HEK293 (cell line): Measurements from ENCODE around the gene UNC5CL.

Source experiments
- CTCF ChIA-PET: fragments of 350-600 bp; formaldehyde crosslinking; extraction: SDS; loops from one replicate; lab custom pipeline; 2021; ENCODE audit warnings: antibody characterized with exemption; lab: Yijun Ruan, JAX
- POLR2A ChIA-PET: fragments of 300-600 bp; formaldehyde crosslinking; extraction: SDS; loops from one replicate; lab custom pipeline; 2020; ENCODE audit warnings: antibody characterized with exemption, inconsistent platforms; lab: Yijun Ruan, JAX
- H3K27ac ChIP-seq: fragments of 200-500 bp; sonication (Bioruptor generic); 2 replicates; pipeline ENCODE4 v1.5.1; 2014; ENCODE audit warnings: low read depth, low read length, control low read depth, inconsistent platforms; ENCODE audit errors: extremely low read depth
- H3K36me3 ChIP-seq, 2 experiments: fragments of 200-500 bp in 1 of 2; sonication (Bioruptor generic) in 1 of 2; 1 replicate in 1 of 2; 2 replicates in 1 of 2; pipeline ENCODE4 v1.5.1; 2014 to 2017; ENCODE audit warnings: inconsistent platforms in 2 of 2, low read length in 2 of 2; ENCODE audit not compliant: control insufficient read depth in 2 of 2, insufficient read depth in 1 of 2
- H3K4me1 ChIP-seq: fragments of 200-500 bp; sonication (Bioruptor generic); 2 replicates; pipeline ENCODE4 v1.5.1; 2014; ENCODE audit warnings: mild to moderate bottlenecking, low read length, inconsistent platforms; ENCODE audit not compliant: control insufficient read depth, insufficient read depth
- H3K4me3 ChIP-seq: 2 replicates; pipeline ENCODE4 v1.5.1; 2011; ENCODE audit warnings: low read depth, mild to moderate bottlenecking, control low read depth, low read length, moderate library complexity
- H3K9me3 ChIP-seq: fragments of 200-500 bp; sonication (Bioruptor generic); 2 replicates; pipeline ENCODE4 v1.5.1; 2014; ENCODE audit warnings: low read depth, low read length, inconsistent platforms; ENCODE audit not compliant: control insufficient read depth, insufficient read depth
- GLIS2 ChIP-seq: fragments of 450-650 bp; formaldehyde crosslinking; IDR thresholded peaks from 2 replicates; pipeline ENCODE4 v1.5.1; 2016; ENCODE audit warnings: missing biosample characterization, missing genetic modification characterization
- HOXC10 ChIP-seq: sonication (generic); formaldehyde crosslinking; IDR thresholded peaks from 2 replicates; pipeline ENCODE4 v1.8.1; 2023; ENCODE audit warnings: mild to moderate bottlenecking, missing genetic modification reagents
- RBAK ChIP-seq: fragments of 450-650 bp; formaldehyde crosslinking; IDR thresholded peaks from 2 replicates; pipeline ENCODE4 v1.5.1; 2016; ENCODE audit warnings: missing biosample characterization, missing genetic modification characterization
- SCRT2 ChIP-seq: fragments of 450-650 bp; formaldehyde crosslinking; IDR thresholded peaks from 2 replicates; pipeline ENCODE4 v1.5.1; 2016; ENCODE audit warnings: missing biosample characterization, missing genetic modification characterization
- ZFP69B ChIP-seq: fragments of 450-650 bp; formaldehyde crosslinking; IDR thresholded peaks from 2 replicates; pipeline ENCODE4 v1.5.1; 2016; ENCODE audit warnings: missing biosample characterization, missing genetic modification characterization
- ZNF366 ChIP-seq: fragments of 450-650 bp; formaldehyde crosslinking; conservative IDR thresholded peaks from 2 replicates; pipeline ENCODE4 v1.5.1; 2016; ENCODE audit warnings: missing biosample characterization, missing genetic modification characterization
- ZNF391 ChIP-seq: fragments of 450-650 bp; formaldehyde crosslinking; IDR thresholded peaks from 2 replicates; pipeline ENCODE4 v1.5.1; 2016; ENCODE audit warnings: low read depth, missing biosample characterization, missing genetic modification characterization, borderline replicate concordance
- ZNF404 ChIP-seq: fragments of 450-650 bp; formaldehyde crosslinking; IDR thresholded peaks from 2 replicates; pipeline ENCODE4 v1.5.1; 2017; ENCODE audit warnings: missing biosample characterization, missing genetic modification characterization
- ZNF48 ChIP-seq: fragments of 450-650 bp; formaldehyde crosslinking; IDR thresholded peaks from 2 replicates; pipeline ENCODE4 v1.5.1; 2016; ENCODE audit warnings: missing biosample characterization, missing genetic modification characterization
- ZNF510 ChIP-seq: fragments of 450-650 bp; formaldehyde crosslinking; IDR thresholded peaks from 2 replicates; pipeline ENCODE4 v1.5.1; 2018; ENCODE audit warnings: mild to moderate bottlenecking, missing genetic modification characterization, missing biosample characterization; ENCODE audit not compliant: insufficient replicate concordance
- ZNF529 ChIP-seq: fragments of 450-650 bp; formaldehyde crosslinking; IDR thresholded peaks from 2 replicates; pipeline ENCODE4 v1.5.1; 2017; ENCODE audit warnings: missing genetic modification characterization, missing biosample characterization; ENCODE audit not compliant: insufficient replicate concordance
- ZNF549 ChIP-seq: fragments of 450-650 bp; IDR thresholded peaks from 2 replicates; pipeline ENCODE4 v1.5.1; 2018; ENCODE audit warnings: missing biosample characterization, missing genetic modification characterization, mild to moderate bottlenecking, inconsistent platforms, moderate library complexity
- ZNF561 ChIP-seq: fragments of 450-650 bp; IDR thresholded peaks from 2 replicates; pipeline ENCODE4 v1.5.1; 2018; ENCODE audit warnings: missing biosample characterization, missing genetic modification characterization, borderline replicate concordance
- ZNF626 ChIP-seq: fragments of 450-650 bp; sonication (Bioruptor Pico); formaldehyde crosslinking; IDR thresholded peaks from 2 replicates; pipeline ENCODE4 v1.5.1; 2018; ENCODE audit warnings: missing biosample characterization, missing genetic modification characterization, inconsistent platforms
- ZNF654 ChIP-seq: fragments of 450-650 bp; formaldehyde crosslinking; IDR thresholded peaks from 2 replicates; pipeline ENCODE4 v1.5.1; 2016; ENCODE audit warnings: low read depth, missing biosample characterization, missing genetic modification characterization
- ZNF677 ChIP-seq: fragments of 450-650 bp; IDR thresholded peaks from 2 replicates; pipeline ENCODE4 v1.5.0; 2018; ENCODE audit warnings: missing biosample characterization, mild to moderate bottlenecking, missing genetic modification characterization, moderate library complexity
- ZNF776 ChIP-seq: fragments of 450-650 bp; formaldehyde crosslinking; IDR thresholded peaks from 2 replicates; pipeline ENCODE4 v1.5.0; 2017; ENCODE audit warnings: missing biosample characterization, missing genetic modification characterization, borderline replicate concordance
- ZNF830 ChIP-seq: fragments of 450-650 bp; IDR thresholded peaks from 2 replicates; pipeline ENCODE4 v1.5.0; 2018; ENCODE audit warnings: missing biosample characterization, missing genetic modification characterization, low read depth, mild to moderate bottlenecking, moderate library complexity
- TF ChIP-seq, protein P1 (sequence below): fragments of 450-650 bp; formaldehyde crosslinking; IDR thresholded peaks from 2 replicates; pipeline ENCODE4 v1.5.1; 2016; ENCODE audit warnings: missing biosample characterization, missing genetic modification characterization
- TF ChIP-seq, protein P2 (sequence below): fragments of 450-650 bp; formaldehyde crosslinking; IDR thresholded peaks from 2 replicates; pipeline ENCODE4 v1.5.1; 2016; ENCODE audit warnings: missing biosample characterization, missing genetic modification characterization, low read depth
- TF ChIP-seq, protein P3 (sequence below): fragments of 450-650 bp; formaldehyde crosslinking; IDR thresholded peaks from 2 replicates; pipeline ENCODE4 v1.5.1; 2017; ENCODE audit warnings: missing biosample characterization, missing genetic modification characterization
- TF ChIP-seq, protein P4 (sequence below): IDR thresholded peaks from 2 replicates; pipeline ENCODE4 v1.6.1; 2011; ENCODE audit warnings: mild to moderate bottlenecking, low read depth, low read length, borderline replicate concordance
- TF ChIP-seq, protein P5 (sequence below): fragments of 450-650 bp; formaldehyde crosslinking; IDR thresholded peaks from 2 replicates; pipeline ENCODE4 v1.5.1; 2016; ENCODE audit warnings: missing biosample characterization, missing genetic modification characterization
- TF ChIP-seq, protein P6 (sequence below): fragments of 450-650 bp; formaldehyde crosslinking; IDR thresholded peaks from 2 replicates; pipeline ENCODE4 v1.5.1; 2016; ENCODE audit warnings: missing biosample characterization, missing genetic modification characterization

Gene UNC5CL

DNA sequence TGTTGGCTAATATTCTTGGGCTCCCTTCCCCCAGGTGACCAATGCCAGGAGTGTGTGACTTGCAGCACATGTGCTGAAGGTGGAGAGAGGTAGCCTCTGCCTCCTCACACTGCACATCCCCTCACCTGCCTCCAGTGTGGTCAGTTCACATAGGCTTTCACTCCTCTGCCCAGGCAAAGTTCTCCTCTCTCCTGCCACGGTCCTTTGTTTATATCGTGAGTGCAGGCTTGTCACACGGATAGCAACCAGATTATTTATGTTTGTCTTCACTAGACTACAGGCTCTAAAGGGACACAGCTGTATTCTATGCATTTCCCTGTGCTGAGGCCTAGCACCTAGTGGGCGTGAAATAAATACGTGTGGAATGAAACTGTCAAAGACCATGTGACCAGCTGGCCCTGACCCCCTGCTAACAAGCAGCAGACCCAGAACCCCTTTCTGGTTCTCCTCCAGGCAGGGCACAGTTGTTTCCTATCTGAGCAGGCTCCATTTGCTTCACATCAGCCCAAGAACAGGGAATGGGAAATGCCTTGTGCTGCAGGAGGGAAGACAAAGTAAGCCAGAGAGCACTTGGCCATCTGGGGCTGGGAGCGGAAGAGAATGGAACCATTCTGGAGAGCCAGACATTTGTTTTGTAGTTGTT is 42.3 kb downstream of the UNC5CL start (continued):
- TF ChIP-seq, protein P1, sequence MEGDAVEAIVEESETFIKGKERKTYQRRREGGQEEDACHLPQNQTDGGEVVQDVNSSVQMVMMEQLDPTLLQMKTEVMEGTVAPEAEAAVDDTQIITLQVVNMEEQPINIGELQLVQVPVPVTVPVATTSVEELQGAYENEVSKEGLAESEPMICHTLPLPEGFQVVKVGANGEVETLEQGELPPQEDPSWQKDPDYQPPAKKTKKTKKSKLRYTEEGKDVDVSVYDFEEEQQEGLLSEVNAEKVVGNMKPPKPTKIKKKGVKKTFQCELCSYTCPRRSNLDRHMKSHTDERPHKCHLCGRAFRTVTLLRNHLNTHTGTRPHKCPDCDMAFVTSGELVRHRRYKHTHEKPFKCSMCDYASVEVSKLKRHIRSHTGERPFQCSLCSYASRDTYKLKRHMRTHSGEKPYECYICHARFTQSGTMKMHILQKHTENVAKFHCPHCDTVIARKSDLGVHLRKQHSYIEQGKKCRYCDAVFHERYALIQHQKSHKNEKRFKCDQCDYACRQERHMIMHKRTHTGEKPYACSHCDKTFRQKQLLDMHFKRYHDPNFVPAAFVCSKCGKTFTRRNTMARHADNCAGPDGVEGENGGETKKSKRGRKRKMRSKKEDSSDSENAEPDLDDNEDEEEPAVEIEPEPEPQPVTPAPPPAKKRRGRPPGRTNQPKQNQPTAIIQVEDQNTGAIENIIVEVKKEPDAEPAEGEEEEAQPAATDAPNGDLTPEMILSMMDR (tag by site-specific recombination), result no peak
- TF ChIP-seq ZNF654 (tag by site-specific recombination) (no peak), HOXC10 (no peak), GLIS2 (no peak), ZFP69B (tag by site-specific recombination) (no peak), ZNF626 (tag by site-specific recombination) (no peak), ZNF48 (tag by site-specific recombination) (no peak), SCRT2 (no peak), ZNF404 (tag by site-specific recombination) (no peak)
- TF ChIP-seq, protein P2, sequence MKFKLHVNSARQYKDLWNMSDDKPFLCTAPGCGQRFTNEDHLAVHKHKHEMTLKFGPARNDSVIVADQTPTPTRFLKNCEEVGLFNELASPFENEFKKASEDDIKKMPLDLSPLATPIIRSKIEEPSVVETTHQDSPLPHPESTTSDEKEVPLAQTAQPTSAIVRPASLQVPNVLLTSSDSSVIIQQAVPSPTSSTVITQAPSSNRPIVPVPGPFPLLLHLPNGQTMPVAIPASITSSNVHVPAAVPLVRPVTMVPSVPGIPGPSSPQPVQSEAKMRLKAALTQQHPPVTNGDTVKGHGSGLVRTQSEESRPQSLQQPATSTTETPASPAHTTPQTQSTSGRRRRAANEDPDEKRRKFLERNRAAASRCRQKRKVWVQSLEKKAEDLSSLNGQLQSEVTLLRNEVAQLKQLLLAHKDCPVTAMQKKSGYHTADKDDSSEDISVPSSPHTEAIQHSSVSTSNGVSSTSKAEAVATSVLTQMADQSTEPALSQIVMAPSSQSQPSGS (tag by site-specific recombination), result no peak

DNA sequence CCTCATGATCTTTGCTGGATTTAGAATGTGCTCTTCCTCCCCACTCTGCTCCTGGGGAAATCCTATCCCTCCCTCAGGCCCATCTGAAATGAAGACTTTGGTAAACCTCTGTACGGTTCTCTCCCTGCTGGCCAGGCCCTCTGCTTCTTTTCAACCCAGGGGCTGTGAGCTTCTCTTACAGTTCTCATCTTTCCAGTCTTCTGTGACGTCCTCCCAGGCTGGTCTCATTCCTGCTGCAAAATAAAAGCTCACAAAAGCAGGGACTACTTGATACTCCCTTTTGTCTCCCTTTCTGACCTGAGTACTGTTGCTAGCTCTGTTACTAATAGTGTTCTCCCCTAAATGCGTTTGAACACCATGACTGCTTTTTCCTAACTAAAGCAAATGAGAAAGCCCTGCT is 46.3 kb downstream of the UNC5CL start:
- TF ChIP-seq ZNF549 (tag by site-specific recombination) (no peak), ZNF391 (no peak), ZNF561 (no peak), ZNF529 (tag by site-specific recombination) (no peak), ZNF510 (tag by site-specific recombination) (no peak), ZNF677 (tag by site-specific recombination) (no peak), ZNF830 (tag by site-specific recombination) (no peak), RBAK (tag by site-specific recombination) (no peak), ZNF776 (tag by site-specific recombination) (no peak), ZNF366 (tag by site-specific recombination) (no peak)
- TF ChIP-seq, protein P3, sequence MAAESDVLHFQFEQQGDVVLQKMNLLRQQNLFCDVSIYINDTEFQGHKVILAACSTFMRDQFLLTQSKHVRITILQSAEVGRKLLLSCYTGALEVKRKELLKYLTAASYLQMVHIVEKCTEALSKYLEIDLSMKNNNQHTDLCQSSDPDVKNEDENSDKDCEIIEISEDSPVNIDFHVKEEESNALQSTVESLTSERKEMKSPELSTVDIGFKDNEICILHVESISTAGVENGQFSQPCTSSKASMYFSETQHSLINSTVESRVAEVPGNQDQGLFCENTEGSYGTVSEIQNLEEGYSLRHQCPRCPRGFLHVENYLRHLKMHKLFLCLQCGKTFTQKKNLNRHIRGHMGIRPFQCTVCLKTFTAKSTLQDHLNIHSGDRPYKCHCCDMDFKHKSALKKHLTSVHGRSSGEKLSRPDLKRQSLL (tag by site-specific recombination), result no peak
- TF ChIP-seq, protein P4, sequence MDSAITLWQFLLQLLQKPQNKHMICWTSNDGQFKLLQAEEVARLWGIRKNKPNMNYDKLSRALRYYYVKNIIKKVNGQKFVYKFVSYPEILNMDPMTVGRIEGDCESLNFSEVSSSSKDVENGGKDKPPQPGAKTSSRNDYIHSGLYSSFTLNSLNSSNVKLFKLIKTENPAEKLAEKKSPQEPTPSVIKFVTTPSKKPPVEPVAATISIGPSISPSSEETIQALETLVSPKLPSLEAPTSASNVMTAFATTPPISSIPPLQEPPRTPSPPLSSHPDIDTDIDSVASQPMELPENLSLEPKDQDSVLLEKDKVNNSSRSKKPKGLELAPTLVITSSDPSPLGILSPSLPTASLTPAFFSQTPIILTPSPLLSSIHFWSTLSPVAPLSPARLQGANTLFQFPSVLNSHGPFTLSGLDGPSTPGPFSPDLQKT, result no peak
- TF ChIP-seq, protein P5, sequence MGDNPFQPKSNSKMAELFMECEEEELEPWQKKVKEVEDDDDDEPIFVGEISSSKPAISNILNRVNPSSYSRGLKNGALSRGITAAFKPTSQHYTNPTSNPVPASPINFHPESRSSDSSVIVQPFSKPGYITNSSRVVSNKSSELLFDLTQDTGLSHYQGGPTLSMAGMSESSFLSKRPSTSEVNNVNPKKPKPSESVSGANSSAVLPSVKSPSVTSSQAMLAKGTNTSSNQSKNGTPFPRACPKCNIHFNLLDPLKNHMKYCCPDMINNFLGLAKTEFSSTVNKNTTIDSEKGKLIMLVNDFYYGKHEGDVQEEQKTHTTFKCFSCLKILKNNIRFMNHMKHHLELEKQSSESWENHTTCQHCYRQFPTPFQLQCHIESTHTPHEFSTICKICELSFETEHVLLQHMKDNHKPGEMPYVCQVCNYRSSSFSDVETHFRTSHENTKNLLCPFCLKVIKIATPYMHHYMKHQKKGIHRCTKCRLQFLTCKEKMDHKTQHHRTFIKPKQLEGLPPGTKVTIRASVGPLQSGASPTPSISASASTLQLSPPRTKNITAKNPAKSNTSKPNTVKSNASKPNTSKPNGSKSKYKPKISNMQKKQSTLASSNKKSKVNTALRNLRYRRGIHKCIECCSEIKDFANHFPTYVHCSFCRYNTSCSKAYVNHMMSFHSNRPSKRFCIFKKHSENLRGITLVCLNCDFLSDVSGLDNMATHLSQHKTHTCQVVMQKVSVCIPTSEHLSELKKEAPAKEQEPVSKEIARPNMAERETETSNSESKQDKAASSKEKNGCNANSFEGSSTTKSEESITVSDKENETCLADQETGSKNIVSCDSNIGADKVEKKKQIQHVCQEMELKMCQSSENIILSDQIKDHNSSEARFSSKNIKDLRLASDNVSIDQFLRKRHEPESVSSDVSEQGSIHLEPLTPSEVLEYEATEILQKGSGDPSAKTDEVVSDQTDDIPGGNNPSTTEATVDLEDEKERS (tag by site-specific recombination), result no peak
- TF ChIP-seq, protein P6, sequence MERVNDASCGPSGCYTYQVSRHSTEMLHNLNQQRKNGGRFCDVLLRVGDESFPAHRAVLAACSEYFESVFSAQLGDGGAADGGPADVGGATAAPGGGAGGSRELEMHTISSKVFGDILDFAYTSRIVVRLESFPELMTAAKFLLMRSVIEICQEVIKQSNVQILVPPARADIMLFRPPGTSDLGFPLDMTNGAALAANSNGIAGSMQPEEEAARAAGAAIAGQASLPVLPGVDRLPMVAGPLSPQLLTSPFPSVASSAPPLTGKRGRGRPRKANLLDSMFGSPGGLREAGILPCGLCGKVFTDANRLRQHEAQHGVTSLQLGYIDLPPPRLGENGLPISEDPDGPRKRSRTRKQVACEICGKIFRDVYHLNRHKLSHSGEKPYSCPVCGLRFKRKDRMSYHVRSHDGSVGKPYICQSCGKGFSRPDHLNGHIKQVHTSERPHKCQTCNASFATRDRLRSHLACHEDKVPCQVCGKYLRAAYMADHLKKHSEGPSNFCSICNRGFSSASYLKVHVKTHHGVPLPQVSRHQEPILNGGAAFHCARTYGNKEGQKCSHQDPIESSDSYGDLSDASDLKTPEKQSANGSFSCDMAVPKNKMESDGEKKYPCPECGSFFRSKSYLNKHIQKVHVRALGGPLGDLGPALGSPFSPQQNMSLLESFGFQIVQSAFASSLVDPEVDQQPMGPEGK (tag by site-specific recombination), result no peak
- ChIA-PET POLR2A (no interaction called here), CTCF (interaction anchor here (0.6 to 1.5 kb wide), 3 partner anchors 22 to 88 kb away, joined by 3 to 4 read pairs (median 3); no protein-coding TSS in a partner anchor)
- peaks cover 15% of the 10 kb centered on the region for H3K4me1 ChIP-seq
- H3K4me3 ChIP-seq, result no peak overlapping the region
- H3K36me3 ChIP-seq, result no peaks in the 10 kb centered on the region
- H3K27ac ChIP-seq, result no peak overlapping the region
- H3K9me3 ChIP-seq, result no peaks in the 10 kb centered on the region
